SJSA1 (cell line): Measurements from ENCODE around the gene ERRFI1. TPM values are rescaled to one million over a fixed set of nuclear protein-coding genes. Genes with fewer than 3 reads are reported as not detected.
"Not testable (repeated sequence)": the region's sequence is repeated elsewhere in the genome, so short reads cannot be mapped to it uniquely, and the experiment has no call there.

Source experiments
- DNase-seq, 2 experiments: peaks; one replicate each; pipeline ENCODE4 v3.0.0-alpha.2; 2015 to 2020; ENCODE audit warnings: low spot score in 2 of 2, low read depth in 1 of 2
- H3K27ac ChIP-seq: fragments of 250-450 bp; sonication (Bioruptor Pico); 2 replicates; pipeline ENCODE4 v1.5.1; 2020; ENCODE audit warnings: mild to moderate bottlenecking, moderate library complexity
- H3K27me3 ChIP-seq: fragments of 250-450 bp; sonication (Bioruptor Pico); replicated peaks from 2 replicates; pipeline ENCODE4 v1.5.1; 2020; ENCODE audit warnings: mild to moderate bottlenecking, moderate library complexity
- H3K36me3 ChIP-seq: fragments of 250-450 bp; sonication (Bioruptor Pico); 2 replicates; pipeline ENCODE4 v1.5.1; 2020; ENCODE audit warnings: mild to moderate bottlenecking
- H3K4me1 ChIP-seq: fragments of 250-450 bp; sonication (Bioruptor Pico); replicated peaks from 2 replicates; pipeline ENCODE4 v1.6.1; 2021; ENCODE audit warnings: mild to moderate bottlenecking
- H3K4me3 ChIP-seq: fragments of 250-450 bp; sonication (Bioruptor Pico); 2 replicates; pipeline ENCODE4 v1.5.1; 2020; ENCODE audit warnings: mild to moderate bottlenecking
- H3K9me3 ChIP-seq: fragments of 250-450 bp; sonication (Bioruptor Pico); replicated peaks from 2 replicates; pipeline ENCODE4 v1.5.1; 2020; ENCODE audit warnings: mild to moderate bottlenecking
- total RNA-seq: library from RNA; depleted of rRNA; stranded (reverse); fragments of >200 nt; shearing (Covaris generic); gene quantifications from 2 replicates; pipeline ENCODE4 v1.2.3, GENCODE V29; 2014; rRNA removed

Gene ERRFI1
- total RNA-seq, 1 experiment from 2014 or later, result 21.7 TPM

DNA sequence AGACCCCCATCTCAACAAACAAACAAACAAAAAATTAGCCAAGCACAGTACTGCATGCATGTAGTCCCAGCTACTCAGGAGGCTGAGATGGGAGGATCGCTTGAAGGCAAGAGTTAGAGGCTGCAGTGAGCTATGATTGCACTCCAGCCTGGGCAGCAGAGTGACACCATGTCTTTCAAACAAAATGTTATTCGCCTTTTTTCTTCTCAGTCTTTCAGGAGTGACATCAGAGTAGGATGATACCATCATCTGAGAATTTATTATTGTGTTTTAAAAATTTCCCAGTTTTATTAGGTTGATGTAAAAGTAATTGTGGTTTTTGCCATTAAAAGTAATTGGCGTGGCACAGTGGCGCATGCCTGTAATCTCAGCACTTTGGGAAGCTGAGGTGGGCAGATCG is 53.8 kb downstream of the ERRFI1 start:
- no peak for DNase-seq
- H3K27me3 ChIP-seq, result no peaks in the 10 kb centered on the region
- H3K4me3 ChIP-seq, result no peak overlapping the region
- H3K9me3 ChIP-seq, result no peaks in the 10 kb centered on the region
- H3K4me1 ChIP-seq, result no peaks in the 10 kb centered on the region
- H3K36me3 ChIP-seq, result peaks cover 83% of the 10 kb centered on the region
- H3K27ac ChIP-seq, result no peak overlapping the region

DNA sequence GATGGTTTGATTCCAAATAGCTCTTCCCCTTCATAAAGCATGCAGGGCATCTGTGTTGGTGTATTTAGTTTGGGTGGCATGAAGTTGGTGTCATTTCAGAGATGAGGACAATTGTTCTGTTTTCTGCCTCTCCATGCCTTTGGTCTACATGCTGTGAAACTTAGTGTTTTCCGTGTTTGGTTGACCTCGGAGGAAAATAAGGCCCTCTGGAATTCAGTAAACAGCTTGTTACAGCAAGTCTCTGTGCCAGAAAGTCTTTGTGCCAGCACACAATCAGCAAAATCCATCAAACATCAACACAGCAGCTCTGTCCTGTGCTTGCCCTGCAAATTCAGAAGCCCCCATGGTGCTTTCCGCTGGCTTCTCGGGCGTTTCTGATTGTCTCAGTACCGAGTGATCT is 55.1 kb downstream of the ERRFI1 start:
- H3K36me3 ChIP-seq, result peaks cover 83% of the 10 kb centered on the region
- DNase-seq, result no peak
- H3K4me1 ChIP-seq, result no peaks in the 10 kb centered on the region
- H3K9me3 ChIP-seq, result no peaks in the 10 kb centered on the region
- no peak overlapping the region for H3K27ac ChIP-seq
- H3K27me3 ChIP-seq, result no peaks in the 10 kb centered on the region
- no peak overlapping the region for H3K4me3 ChIP-seq

DNA sequence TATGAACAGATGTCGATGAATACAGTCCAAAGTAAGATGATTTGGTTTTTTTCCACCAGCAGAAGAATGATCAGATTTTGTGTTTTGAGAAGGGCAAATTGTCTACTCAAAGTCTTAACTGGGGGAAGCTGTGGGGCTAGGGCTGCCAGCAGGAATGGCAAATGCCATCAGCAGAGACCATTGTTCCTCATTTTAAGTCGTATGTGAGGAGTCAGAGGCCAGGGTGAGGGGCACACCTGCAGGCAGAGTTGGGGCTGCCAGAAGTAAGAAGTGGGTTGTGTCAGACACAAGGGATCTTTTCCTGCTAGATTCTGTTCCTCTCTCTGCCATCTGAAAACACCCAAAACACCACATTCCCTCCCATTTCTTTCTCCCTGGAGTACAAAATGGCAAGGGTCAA is 55.9 kb downstream of the ERRFI1 start:
- H3K4me3 ChIP-seq, result no peak overlapping the region
- no peaks in the 10 kb centered on the region for H3K4me1 ChIP-seq
- H3K27ac ChIP-seq, result no peak overlapping the region
- no peaks in the 10 kb centered on the region for H3K9me3 ChIP-seq
- H3K27me3 ChIP-seq, result no peaks in the 10 kb centered on the region
- DNase-seq, result no peak
- peaks cover 83% of the 10 kb centered on the region for H3K36me3 ChIP-seq

DNA sequence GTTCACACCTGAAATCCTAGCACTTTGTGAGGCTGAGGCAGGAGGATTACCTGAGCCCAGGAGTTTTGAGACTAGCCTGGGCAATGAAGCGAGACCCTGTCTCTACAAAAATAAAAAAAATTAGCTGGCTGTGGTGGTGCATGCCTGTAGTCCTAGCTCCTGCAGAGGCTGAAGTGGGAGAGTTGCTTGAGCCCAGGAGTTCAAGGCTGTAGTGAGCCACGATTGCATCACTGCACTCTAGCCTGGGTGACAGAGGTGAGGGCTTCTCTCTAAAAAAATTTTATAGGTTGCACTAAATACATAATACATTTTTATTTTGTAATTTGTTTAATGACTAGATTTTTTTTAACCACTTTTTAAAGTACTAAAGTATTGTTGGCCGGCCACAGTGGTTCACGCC is 58.5 kb downstream of the ERRFI1 start:
- no peaks in the 10 kb centered on the region for H3K9me3 ChIP-seq
- H3K4me1 ChIP-seq, result no peaks in the 10 kb centered on the region; the same call in 1 of the 2 replicates
- no peaks in the 10 kb centered on the region for H3K27me3 ChIP-seq
- no peak for DNase-seq
- no peak overlapping the region for H3K27ac ChIP-seq
- H3K36me3 ChIP-seq, result peaks cover 96% of the 10 kb centered on the region
- H3K4me3 ChIP-seq, result no peak overlapping the region

DNA sequence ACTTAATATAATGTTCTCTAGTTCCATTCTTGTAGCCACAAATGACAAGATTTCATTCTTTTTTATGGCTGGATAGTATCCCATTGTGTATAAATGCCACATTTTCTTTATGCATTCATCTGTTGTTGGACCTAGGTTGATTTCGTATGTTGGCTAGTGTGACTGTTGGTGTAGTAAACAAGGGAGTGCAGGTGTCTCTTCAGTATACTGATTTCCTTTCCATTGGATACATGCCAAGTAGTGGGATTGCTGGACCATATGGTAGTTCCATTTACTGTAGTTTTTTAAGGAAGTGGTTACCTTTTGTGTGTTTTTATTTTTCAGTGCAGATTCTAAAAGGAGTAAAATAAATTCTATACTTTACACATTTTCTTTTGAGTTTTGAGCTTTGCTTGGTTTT is 58.9 kb downstream of the ERRFI1 start:
- no peak overlapping the region for H3K27ac ChIP-seq
- H3K4me1 ChIP-seq, result no peaks in the 10 kb centered on the region; the same call in 1 of the 2 replicates
- no peaks in the 10 kb centered on the region for H3K27me3 ChIP-seq
- H3K36me3 ChIP-seq, result peaks cover 91% of the 10 kb centered on the region
- no peak overlapping the region for H3K4me3 ChIP-seq
- no peak for DNase-seq
- no peaks in the 10 kb centered on the region for H3K9me3 ChIP-seq

DNA sequence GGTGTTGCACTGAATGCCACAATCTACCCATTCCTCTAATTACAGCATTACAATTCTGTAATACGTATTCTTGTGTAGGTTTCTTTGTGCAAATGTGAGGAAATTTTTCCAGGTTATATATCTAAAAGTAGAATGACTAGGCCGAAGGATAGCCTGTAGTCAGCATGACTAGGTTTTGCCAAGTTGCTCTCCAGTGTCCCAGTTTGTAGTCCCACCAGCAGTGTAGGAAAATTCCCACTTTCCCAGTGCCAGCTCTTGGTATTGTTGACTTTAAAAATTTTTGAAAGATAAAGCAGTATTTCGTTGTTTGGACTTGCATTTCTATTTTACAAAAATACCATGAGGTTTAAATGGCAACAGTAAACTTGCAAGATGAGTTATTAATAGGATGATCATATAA is 61.6 kb downstream of the ERRFI1 start:
- H3K36me3 ChIP-seq, result peaks cover 70% of the 10 kb centered on the region
- peaks cover 6% of the 10 kb centered on the region; the same call in 1 of the 2 replicates for H3K4me1 ChIP-seq
- H3K27me3 ChIP-seq, result no peaks in the 10 kb centered on the region
- H3K27ac ChIP-seq, result no peak overlapping the region
- no peak for DNase-seq
- H3K9me3 ChIP-seq, result no peaks in the 10 kb centered on the region
- no peak overlapping the region for H3K4me3 ChIP-seq

DNA sequence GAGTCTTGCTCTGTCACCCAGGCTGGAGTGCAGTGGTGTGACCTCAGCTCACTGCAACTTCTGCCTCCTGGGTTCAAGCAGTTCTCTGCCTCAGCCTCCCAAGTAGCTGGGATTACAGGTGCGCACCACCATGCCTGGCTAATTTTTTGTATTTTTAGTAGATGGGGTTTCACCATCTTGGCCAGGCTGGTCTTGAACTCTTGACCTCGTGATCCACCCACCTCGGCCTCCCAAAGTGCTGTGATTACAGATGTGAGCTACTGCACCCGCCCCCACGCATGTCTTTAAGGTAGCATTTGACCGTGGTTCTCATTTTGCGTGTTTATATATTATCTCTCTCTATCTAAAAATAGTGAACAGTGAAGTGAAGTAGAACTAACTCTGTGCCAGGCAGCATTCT is 62.3 kb downstream of the ERRFI1 start:
- H3K9me3 ChIP-seq, H3K27me3 ChIP-seq, DNase-seq, H3K4me1 ChIP-seq, H3K27ac ChIP-seq, H3K4me3 ChIP-seq: not testable (repeated sequence)
- peaks cover 63% of the 10 kb centered on the region for H3K36me3 ChIP-seq

DNA sequence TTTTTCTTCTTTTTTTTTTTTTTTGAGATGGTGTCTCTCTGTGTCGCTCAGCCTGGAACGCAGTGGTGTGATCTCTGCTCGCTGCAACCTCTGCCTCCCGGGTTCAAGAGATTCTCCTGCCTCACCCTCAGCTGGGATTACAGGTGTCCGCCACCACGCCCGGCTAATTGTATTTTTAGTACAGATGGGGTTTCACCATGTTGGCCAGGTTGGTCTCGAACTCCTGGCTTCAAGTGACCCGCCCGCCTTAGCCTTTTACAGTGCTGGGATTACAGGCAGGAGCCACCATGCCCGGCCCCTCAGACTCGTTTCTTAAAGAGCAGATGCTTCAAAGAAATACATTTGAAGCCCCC is 62.8 kb downstream of the ERRFI1 start:
- not testable (repeated sequence) for H3K9me3 ChIP-seq, H3K27ac ChIP-seq, H3K27me3 ChIP-seq, H3K4me1 ChIP-seq, H3K4me3 ChIP-seq, DNase-seq
- H3K36me3 ChIP-seq, result peaks cover 58% of the 10 kb centered on the region

DNA sequence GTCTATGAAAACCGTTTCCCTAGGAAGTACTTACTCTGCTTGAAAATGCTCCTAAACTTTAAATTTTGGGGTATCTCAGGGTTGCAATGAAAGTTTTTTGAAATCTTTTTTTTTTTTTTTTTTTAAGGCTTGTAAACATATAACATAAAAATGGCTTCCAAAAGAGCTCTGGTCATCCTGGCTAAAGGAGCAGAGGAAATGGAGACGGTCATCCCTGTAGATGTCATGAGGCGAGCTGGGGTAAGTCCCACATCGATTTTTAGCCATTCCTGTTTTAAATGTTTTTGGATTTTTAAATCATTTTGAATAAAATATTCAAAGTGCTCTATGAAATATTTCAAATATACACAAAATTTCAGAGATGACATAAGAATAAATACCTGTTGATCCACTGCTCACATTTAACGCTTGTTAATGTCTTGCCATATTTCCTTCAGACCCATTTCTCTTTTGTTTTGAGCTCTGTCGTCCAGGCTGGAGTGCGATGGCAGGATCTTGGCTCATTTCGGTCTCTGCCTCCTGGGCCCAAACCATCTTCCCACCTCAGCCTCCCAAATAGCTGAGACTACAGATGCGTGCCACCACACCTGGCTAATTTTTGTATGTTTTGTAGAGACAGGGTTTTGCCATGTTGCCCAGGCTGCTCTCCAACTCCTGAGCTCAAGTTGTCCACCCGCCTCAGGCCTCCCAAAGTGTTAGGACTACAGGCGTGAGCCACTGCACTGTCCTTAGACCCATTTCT is 63.3 kb downstream of the ERRFI1 start:
- DNase-seq, result no peak

DNA sequence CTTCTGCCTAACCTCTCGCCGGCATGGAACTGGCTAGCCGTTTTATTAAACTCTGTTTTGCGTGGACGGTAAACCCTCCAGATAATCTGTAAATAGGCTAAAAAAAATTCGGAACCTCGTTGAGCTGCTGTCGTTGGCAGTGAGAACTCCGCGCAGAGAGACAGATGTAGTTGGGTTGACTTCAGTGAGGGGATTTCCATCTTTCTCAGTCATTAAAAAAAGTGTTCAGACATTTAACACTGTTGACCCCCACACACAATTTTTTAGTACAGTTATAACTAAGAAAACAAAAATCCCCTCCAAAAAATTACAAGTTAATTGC is 64.1 kb downstream of the ERRFI1 start:
- DNase-seq, result no peak
- Histone ChIP-seq H3K27ac (peak overlapping the region; percentile 85), H3K36me3 (peaks cover 46% of the 10 kb centered on the region), H3K4me1 (peaks cover 6% of the 10 kb centered on the region; the same call in 1 of the 2 replicates), H3K4me3 (peak overlapping the region; percentile 93), H3K27me3 (no peaks in the 10 kb centered on the region), H3K9me3 (no peaks in the 10 kb centered on the region)

More for the DNA sequence above, 63.3 kb downstream of the ERRFI1 start:
- no peaks in the 10 kb centered on the region for H3K9me3 ChIP-seq
- peak overlapping the region; percentile 85; the same call in 1 of the 2 replicates for H3K27ac ChIP-seq
- H3K4me1 ChIP-seq, result peaks cover 6% of the 10 kb centered on the region; the same call in 1 of the 2 replicates
- H3K27me3 ChIP-seq, result no peaks in the 10 kb centered on the region
- H3K4me3 ChIP-seq, result peak overlapping the region; percentile 93
- H3K36me3 ChIP-seq, result peaks cover 55% of the 10 kb centered on the region

Other genes starting within 250 kb of the ERRFI1 start
- 5.6 and 13.2 TPM in 2 replicates for gene PER3, start 242.0 kb downstream of the ERRFI1 start, total RNA-seq
- not detected in 2 replicates for gene UTS2, start 173.2 kb downstream of the ERRFI1 start, total RNA-seq
- 3.4 and 5.6 TPM in 2 replicates for gene TNFRSF9, start 85.5 kb downstream of the ERRFI1 start, total RNA-seq
- 436 and 479 TPM in 2 replicates for gene PARK7, start 64.6 kb downstream of the ERRFI1 start, total RNA-seq